Measurements from ENCODE around the gene HEXA.

HEXA gene

DNA sequence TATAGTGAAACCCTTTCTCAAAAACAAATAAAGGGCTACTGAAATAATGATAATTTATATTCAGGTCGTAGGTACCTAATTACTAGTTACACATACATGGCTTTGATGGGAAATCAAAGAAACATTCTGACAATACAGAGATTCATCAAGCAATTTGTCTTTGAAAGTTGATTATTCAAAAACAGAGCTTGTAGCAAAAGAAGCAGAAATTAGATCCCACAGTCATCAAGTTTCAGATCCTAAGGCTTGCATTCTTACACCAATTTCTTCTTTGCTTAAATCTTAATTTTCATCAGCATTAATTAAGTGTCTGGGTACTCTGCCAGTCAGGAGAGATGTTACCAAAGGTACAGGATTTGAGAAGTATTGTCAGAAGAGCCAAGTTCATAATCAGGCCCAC, 1.5 kb upstream of the HEXA start:
- in situ Hi-C loops (cut with MboI; ENCODE audit: low sequenced_read_pairs): no loop called here

DNA sequence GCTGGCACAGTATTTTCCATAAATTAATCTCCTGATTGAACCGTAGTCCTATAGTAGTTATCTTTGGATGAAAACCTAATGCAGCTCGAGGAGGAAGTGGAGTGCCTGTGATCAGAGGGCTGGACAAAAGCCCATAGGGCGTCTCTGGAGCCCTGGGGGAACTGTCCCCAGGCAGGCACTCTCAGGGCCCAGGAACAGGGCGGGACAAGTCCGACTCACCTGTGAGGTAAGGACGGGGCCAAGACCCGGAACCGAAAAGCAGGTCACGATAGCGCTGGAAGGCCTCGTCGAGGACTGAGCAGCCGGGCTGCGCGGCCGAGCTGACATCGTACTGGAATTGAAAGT, 341 bp downstream of the HEXA start:
- in situ Hi-C loops (cut with MboI; ENCODE audit: low sequenced_read_pairs): no loop called here

DNA sequence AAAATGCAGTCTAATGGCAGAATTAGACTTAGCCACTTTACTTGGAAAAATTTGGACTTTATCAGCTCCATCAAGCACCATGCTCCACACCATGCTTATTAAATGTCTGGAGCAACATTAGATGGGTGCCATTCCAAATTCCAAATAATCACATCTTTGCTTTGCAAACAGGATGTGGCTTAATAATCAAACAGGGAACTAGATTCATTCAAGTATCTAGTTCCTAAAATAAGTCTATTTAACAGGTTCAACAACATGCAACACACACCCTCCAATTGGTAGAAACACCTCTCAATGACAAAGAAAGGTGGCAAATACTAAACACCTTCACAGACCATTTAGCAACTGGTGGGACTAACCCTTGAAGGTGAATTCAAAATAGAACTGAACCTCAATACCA, 3.5 kb downstream of the HEXA start:
- in situ Hi-C loops (cut with MboI; ENCODE audit: low sequenced_read_pairs): no loop called here

DNA sequence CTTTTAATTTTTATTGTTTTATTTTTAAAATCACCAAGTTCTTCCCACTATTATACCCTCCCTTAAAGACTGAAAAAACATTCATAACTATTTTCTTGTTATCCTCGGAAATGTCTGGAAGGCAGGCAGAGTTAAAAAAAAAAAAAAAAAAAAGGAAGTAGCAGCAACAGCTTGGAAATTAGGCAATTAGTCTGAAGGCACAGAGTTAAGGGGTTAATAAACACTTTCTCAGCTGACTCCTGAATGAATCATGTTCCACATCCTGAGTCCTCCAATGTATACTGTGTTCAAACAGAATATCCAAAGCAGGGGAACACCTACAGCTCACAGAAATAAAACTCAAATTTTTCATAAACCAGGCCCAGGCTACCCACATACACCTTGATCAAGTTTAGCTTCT, 5.8 kb downstream of the HEXA start:
- in situ Hi-C loops (cut with MboI; ENCODE audit: low sequenced_read_pairs): no loop called here

DNA sequence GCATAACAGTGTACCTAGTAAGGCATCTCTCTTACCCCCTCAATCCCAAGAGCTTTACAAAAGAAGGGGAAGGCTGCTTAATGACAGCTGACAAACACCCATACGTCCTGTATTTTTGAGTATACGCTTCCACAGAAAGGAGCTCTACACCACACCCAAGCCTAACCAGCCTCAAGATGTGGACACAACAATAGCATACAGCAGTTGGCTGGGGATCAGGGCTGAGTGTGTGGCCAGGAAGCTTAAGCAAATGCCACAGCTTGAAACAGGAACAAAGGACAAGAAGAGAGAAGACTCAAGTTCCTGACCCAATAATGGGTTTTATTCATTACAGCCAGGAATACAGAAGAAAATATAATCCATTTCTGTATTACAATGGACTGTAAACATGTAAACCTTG, 6.9 kb downstream of the HEXA start:
- in situ Hi-C loops (cut with MboI; ENCODE audit: low sequenced_read_pairs): no loop called here

DNA sequence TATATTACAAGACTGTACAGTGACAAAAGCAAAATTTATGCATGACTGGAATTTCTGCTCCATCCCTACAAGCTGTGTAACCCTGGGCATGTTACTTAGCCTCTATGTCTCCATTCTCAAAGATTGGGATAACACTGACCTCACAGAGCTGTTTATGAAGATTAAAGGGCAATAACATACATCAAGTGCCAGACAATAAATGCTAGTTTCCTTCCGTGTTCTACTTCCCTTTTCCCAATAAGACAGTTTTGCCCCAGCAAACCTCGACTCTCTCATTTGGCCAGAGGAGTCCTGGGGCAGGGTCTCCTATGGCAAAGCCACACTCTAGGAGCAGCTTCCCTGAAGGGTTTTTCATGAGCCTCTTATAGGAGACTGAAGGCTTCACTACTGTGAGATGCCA, 7.5 kb downstream of the HEXA start:
- in situ Hi-C loops (cut with MboI; ENCODE audit: low sequenced_read_pairs): no loop called here

DNA sequence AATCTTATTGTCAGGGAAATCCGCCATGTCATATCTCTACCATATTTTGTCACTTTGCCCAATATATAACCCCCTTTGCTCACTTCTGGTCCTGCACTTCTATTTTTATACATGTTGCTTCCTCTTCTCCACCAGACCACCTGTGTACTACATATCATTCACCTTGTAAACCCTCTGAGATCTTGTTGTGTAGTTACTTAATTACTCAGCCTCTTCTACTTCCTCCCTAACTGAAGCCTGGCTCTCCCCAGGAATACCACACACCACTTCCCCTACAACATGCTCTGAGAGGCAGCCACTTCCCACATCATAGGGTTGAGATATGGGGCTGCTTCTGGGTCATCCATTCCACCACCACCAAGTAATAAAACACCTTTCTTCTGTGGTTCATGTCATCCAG, 10.0 kb downstream of the HEXA start:
- in situ Hi-C loops (cut with MboI; ENCODE audit: low sequenced_read_pairs): no loop called here

DNA sequence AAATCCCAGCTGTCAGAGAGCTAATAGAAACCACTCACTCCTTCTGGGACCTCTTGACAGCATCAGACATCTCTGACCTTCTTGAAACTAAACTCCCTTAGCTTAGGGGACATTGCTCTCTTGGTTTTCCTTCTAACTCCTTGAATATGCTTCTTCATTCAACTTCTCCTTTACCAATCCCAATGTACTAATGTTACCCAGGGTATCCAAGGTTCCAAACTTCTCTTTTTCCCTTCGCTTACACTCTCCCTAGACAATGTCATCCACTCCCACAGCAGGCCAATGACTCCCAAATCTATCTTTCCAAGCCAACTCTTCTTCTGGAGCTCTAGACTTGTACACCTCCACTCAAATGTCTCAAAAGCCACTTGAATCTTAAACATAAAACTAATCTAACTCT, 14.6 kb downstream of the HEXA start:
- in situ Hi-C loops (cut with MboI; ENCODE audit: low sequenced_read_pairs): no loop called here

DNA sequence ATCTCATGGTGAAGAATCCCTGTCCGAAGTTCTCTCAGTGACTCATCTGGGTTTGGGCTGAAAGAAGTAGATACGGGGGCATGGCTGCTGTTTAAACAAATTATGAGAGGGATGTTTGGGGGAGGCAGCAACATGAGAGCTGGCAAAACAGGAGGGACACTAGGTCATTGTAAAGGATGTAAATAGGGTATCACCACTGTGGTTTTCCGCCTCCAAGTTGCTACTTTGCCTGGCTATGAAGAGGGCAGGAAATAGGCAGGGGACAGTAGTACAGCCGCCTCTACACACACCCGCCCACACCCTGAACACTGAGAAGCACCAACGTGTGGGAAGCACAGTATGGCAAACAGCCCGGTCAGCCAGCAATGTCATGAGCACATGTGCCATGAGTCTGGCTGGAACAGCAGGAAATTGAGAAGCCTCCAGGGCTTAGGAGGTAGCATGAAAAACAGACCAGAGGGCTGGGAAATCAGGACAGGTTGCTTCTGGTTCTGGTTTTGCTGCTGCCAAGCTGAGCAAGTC, 17.1 kb downstream of the HEXA start:
- in situ Hi-C loops (cut with MboI; ENCODE audit: low sequenced_read_pairs): no loop called here

DNA sequence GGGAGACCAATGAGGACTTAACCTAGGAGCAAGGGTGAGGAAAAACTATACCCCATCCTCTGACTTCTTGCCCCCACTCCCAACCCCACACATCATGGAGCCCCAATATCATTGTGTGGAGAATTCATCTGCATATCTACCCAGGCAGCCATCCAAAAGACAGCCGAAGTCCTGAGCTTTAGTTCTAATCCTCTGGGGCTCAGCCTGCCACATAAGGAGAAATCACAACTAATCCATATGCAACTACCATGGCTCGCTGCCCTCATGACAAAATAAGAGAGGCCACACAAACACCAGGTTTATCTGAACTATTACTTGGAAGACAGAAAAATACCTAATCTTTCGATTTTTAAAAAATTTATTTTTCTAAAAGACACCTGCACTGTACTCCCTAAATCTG, 17.7 kb downstream of the HEXA start:
- in situ Hi-C loops (cut with MboI; ENCODE audit: low sequenced_read_pairs): no loop called here

DNA sequence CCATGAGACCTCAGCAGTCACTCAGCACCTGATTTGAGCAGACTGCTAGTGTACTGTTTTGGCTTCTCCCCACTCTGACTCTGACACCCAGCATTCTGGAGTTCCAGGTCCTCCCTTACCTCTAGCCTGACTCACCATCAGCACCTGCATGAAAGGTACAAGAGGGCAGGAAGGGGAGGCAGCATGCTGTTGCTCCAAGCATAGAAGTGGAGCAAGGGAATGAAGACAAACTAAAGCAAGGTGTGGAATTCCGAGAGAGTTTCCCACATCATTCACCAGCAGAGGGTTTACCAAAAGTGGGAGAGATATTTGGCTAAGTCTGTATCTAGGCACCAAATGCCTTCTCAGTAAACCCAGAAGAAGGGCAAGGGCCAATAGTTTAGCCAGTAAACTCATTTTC, 21.3 kb downstream of the HEXA start:
- in situ Hi-C loops (cut with MboI; ENCODE audit: low sequenced_read_pairs): no loop called here

DNA sequence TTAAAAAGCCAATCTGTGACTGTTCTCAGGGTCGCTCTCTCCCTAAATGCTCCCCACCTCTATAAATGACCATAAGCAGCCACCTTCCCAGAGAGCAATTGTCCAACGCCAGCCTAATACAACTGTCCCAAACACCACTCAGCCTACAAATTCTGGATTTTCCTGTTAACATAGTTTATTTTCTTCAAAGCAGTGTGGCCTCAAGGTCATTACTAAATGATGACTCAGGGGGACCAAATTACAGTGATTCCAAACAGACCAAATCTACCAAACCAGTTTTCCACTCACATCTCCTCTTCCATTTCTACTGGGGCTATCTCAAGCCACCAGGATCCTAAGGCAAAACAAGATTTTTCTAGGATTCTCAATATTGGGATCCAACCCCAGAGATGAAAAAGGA, 22.5 kb downstream of the HEXA start:
- in situ Hi-C loops (cut with MboI; ENCODE audit: low sequenced_read_pairs): no loop called here

DNA sequence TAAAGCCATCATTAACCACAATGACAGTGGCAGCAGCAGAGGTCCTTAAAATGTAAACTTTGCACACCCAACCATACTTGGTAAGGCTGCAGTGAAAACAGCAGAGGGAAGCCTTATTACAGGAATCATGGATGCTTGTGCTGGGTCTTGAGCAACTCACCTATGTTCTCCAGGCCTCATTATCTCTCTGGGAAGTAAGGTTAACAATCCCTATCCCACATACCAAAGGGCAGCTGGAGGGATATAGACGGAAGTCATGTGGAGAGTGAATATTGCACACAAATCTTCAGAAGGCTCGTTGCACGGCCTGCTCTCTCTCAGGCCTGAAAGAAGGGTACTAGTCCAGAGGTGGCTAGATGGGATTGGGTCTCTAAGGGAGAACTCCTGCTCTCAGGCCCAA, 30.0 kb downstream of the HEXA start:
- in situ Hi-C loops (cut with MboI; ENCODE audit: low sequenced_read_pairs): no loop called here

DNA sequence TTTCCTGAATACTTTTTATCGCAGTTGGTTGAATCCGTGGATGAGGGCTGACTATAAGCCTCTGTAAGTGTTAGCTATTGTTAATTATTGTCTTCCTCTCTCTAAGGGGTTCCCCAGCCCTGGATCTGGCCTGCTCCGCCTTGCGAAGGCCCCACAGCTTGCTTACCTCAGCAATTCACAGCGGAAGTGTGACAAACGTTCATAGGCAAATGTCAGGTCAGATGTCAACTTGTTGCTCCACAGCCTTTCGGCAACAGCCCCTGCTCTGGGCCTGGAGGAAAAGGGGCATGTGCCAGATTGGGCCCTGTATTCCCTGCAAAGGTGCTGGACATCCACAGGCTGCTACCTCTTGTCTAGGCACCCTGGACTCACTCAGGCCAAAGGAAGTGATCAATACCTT, 30.5 kb downstream of the HEXA start:
- in situ Hi-C loops (cut with MboI; ENCODE audit: low sequenced_read_pairs): no loop called here

DNA sequence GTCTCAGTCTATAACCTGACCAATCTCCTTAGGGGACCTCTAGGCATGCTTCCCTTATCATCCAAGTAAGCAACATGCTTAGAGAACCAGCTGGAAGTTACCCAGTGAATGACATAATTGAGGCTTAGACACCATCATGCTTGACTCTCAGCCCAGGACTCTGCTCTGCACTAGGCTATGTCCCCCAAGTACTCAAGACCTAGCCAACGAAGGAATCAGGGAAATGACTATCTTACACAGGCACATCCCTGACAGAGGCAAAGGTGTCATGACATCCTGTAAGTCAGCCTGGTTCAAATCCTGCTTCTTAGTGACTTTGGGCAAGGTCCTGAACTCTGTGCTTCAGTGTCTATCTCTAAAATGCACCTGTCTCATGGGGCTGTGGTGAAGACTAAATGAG, 31.2 kb downstream of the HEXA start:
- in situ Hi-C loops (cut with MboI; ENCODE audit: low sequenced_read_pairs): no loop called here

DNA sequence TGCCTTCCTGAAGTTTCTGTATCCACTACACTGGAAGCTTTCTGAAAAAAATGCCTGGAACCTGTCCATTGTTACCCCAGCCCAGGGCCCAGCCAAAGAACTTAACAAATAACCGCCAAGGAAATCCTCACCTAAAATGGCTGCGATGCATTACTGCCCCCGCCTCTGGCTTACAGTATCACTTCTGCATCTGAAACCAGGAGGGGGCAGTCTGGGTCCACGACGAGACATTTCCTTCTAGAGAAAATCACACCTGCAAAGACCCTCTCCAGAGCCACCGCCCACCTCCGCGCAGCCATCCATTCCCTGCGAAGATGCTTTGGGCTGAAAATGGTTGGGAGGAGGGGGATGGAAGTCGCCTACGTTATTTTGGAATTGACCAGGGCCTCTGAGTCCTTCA, 33.4 kb downstream of the HEXA start:
- in situ Hi-C loops (cut with MboI; ENCODE audit: low sequenced_read_pairs): no loop called here

DNA sequence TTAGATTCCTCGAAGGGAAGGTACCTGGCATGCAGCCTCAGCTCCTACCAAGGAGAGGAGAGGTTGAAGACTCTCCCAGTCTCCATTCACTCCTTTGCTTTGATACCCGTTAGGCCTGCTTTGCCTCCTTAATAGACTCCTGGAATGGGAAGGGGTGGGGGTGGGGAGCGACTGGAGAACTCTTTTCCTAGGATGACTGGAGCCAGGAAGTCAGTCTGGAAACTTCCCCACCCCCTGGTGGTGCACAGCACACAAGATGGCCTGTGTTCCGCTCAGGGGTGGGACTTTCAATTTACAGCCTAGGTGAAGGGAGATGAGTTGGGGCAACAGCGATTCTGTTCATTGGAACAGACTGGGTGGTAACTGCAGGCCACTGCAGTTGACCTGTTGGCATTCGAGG, 34.5 kb downstream of the HEXA start:
- in situ Hi-C loops (cut with MboI; ENCODE audit: low sequenced_read_pairs): no loop called here

DNA sequence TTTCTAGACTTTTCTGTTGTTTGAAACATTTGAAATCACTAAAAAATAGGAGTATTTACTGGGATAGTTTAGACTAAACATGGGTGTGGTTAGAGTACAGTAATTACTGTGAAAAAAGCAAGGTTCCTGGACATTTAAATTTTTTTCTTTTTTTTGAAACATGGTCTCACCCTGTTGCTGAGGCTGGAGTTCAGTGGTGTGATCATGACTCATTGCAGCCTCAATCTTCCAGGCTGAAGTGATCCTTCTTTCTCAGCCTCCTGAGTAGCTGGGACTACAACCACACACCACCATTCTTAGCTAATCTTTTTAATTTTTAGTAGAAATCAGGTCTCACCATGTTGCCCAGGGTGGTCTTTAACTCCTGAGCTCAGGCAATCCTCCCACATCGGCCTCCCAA, 35.4 kb downstream of the HEXA start:
- in situ Hi-C loops (cut with MboI; ENCODE audit: low sequenced_read_pairs): no loop called here

DNA sequence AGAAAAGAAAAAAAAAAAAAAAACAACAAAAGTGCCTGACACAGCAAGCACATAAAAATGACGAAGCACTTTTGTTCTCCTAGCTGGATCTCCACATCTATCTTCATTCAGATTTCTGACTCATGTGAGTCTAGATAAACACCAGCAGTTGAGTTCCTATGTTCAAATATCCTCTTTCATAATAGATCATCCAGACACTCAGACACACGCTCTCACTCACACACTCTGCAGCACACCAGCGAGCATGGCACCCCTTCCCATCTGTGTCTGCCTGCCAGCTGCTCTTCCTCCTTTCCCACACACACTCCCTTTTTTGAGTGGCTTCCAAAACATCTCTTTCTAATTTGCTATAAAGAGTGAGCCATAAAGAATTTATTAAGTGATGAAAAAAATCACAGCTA, 36.0 kb downstream of the HEXA start:
- in situ Hi-C loops (cut with MboI; ENCODE audit: low sequenced_read_pairs): no loop called here

DNA sequence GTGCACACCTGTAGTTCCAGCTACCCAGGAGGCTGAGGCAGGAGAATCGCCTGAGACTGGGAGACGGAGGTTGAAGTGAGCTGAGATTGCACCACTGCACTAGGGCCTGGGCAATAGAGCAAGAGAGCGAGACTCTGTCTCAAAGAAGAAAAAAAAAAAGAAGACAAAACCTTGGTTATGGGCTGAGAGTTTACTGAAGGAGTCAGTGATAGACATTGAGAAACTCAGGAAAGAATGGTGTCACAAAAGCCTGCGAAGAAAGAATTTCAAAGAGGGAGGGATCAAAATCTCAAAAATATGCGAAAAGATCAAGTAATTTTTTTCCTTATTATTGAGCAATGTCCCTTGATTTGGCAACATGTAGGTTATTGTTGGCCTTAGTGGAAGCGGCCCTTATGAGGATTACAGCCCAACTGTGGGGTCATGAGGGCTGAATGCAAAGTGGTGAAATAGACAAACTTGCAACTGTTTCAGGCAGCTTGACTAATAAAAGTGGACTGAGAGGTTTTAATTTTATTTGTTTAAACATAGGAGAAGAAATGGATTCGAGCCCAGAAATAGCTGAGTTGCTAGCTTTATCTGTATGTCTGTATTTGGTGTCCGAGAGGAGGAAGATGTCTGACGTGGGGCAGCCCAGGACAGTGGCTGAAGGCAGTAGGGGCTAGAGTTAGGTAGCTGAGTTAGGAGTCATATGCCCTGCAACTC, 37.0 kb downstream of the HEXA start:
- in situ Hi-C loops (cut with MboI; ENCODE audit: low sequenced_read_pairs): no loop called here

DNA sequence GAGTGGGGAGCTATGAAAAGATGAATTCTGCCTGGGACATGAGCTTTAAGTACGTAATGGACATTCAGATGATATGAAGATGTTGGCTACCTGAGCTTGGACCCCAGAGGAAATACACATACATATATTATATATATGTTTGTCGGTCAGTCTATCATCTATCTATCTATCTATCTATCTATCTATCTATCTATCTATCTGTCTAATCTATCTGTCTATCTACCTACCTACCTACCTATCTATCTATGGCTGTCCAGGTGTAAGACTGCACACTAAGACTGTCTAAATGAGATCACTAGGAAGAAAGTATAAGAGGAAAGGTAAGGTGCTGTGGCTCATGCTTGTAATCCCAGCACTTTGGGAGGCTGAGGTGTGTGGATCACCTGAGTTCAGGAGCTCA, 37.7 kb downstream of the HEXA start:
- in situ Hi-C loops (cut with MboI; ENCODE audit: low sequenced_read_pairs): no loop called here

DNA sequence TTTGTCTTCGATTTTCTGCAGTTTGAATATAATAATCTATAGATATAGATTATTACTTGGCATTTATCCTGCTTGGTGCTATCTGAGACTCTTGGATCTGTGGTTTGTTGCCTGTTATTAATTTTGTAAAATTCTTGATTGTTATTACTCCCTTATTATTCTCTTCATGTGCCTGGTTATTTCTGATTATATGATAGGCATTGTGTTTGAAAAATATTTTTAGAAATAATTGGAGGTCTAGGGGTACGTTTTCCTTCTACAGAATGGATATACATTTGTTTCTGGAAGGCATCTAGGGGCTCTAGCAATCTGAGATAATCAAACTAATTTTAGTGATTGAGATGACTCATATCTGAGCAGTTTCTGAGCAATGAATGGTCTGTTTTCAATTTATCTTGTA, 41.0 kb downstream of the HEXA start:
- in situ Hi-C loops (cut with MboI; ENCODE audit: low sequenced_read_pairs): no loop called here

DNA sequence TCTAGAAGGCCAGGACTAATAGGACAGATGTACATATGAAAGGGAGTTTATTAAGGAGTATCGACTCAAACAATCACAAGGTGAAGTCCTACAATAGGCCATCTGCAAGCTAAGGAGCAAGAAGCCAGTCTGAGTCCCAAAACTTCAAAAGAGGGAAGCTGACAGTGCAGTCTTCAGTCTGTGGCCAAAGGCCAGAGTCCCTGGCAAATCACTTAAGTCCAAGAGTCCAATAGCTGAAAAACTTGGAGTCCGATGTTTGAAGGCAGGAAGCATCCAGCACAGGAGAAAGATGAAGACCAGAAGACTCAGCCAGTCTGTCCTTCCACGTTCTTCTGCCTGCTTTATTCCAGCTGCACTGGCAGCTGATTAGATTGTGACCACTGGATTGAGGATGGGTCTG, 44.8 kb downstream of the HEXA start:
- in situ Hi-C loops (cut with MboI; ENCODE audit: low sequenced_read_pairs): no loop called here
